AG04449 (cell line): ENCODE results near the gene WBP11.
"Not testable (repeated sequence)": the region's sequence is repeated elsewhere in the genome, so short reads cannot be mapped to it uniquely, and the experiment has no call there.

ENCODE experiments used
- CTCF ChIA-PET: fragments of 350-600 bp; formaldehyde crosslinking; extraction: SDS; loops from one replicate; lab custom pipeline; 2021; ENCODE audit warnings: antibody characterized with exemption; lab: Yijun Ruan, JAX
- POLR2A ChIA-PET: fragments of 400-600, 350-600 bp; formaldehyde crosslinking; extraction: SDS; loops from one replicate; lab custom pipeline; 2020; ENCODE audit warnings: antibody characterized with exemption, inconsistent platforms; lab: Yijun Ruan, JAX
- DNase-seq: peaks from one replicate; pipeline ENCODE4 v3.0.0-alpha.2; 2010; ENCODE audit warnings: low read depth, low spot score
- H3K4me3 ChIP-seq: 2 replicates; pipeline ENCODE4 v1.5.1; 2011; ENCODE audit warnings: low read depth, mild to moderate bottlenecking, control low read depth, low read length
- CTCF ChIP-seq: IDR thresholded peaks from one replicate; pipeline ENCODE4 v1.5.1; 2011; ENCODE audit warnings: mild to moderate bottlenecking, moderate library complexity, low read length, control low read depth, inconsistent platforms; ENCODE audit not compliant: insufficient read depth; ENCODE audit errors: missing control alignments

Gene WBP11

GRCh38 chr12:14741153-14741552, 62.1 kb downstream of the WBP11 start:
- no peak overlapping the region for H3K4me3 ChIP-seq
- CTCF ChIA-PET = no interaction called here
- POLR2A ChIA-PET = no interaction called here
- TF ChIP-seq CTCF = no peak
- no peak for DNase-seq

GRCh38 chr12:14736441-14736840, 66.8 kb downstream of the WBP11 start:
- H3K4me3 ChIP-seq, DNase-seq, POLR2A ChIA-PET: not testable (repeated sequence)
- CTCF ChIA-PET = interaction anchor here (1.2 to 1.5 kb wide), 4 partner anchors 12 to 261 kb away, joined by 3 to 4 read pairs (median 4); no protein-coding TSS in a partner anchor
